NK-92 treated with Interleukin-12 subunit alpha and Interleukin-12 subunit beta, amount 100 ng/mL, for 24 hours (cell line): Measurements from ENCODE around the gene BAIAP2L2.
A peak's percentile ranks its signal among the peaks of the same experiment; 100 is the strongest.

Source experiments
- DNase-seq: peaks from one replicate; lab custom pipeline; 2025; lab: John Stamatoyannopoulos, UW

The BAIAP2L2 gene

DNA sequence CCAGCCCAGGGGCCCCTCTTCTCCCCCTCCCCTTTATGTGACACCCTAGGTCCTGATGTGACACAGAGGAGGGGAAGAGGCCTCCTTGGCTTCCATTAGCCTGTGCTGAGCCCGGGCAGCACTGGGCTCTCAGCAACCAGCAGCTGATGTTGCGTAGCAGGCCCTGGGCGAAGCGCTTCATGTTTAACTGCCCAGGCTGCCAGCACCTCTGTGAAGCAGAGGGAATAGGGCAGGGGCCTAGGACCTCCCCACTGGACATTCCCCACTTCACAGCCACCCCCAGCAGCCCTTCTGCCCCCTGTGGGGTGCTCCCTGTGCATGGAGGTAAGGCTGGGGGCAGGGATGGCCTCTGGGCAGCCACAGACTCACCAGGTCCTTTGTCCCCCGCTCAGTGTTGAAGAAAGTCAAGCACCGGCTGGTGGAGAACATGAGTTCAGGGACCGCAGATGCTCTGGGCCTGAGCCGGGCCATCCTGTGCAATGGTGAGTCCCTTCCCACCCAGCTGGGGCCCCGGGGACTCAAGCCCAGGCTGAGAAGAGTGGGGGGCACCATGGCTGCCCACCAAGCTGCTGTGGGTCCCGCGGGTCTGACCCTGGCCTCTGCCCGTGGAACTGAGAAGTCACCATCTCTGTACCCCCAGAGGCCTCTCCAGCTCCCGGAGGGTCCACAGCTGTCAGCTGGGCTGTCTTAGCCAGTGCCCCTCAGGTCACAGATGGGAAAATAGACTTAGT lies 41.7 kb downstream of the BAIAP2L2 start:
- no peak for DNase-seq

DNA sequence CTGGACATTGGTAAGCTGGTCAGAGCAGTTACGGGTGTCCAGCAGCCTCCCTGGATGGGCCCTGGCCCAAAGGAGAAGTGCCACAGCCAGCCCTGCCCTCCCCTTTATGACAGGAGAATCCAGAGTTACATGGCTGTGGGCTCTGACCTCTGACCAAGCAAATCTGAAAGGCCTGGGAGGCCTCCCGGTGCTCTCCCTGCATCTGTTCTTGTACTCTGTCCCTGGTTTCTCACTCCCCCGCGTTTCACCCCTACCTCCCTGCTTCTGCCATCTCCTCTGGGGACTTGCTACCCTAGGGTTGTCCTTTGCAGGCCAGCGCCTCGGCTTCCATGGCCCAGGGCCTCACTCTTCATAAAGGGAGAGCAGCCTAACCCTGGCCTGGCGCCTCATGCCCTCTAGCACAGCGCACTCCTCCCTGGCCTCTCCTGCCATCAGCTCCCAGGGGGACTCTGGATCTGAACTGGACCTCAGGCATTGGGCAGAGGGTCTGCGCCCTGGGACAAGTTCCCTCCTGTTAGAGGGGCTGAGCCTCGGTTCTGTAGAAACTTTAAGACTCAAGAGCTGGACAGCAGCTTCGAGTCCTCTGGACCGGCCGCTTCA lies 42.6 kb downstream of the BAIAP2L2 start:
- DNase-seq: no peak

DNA sequence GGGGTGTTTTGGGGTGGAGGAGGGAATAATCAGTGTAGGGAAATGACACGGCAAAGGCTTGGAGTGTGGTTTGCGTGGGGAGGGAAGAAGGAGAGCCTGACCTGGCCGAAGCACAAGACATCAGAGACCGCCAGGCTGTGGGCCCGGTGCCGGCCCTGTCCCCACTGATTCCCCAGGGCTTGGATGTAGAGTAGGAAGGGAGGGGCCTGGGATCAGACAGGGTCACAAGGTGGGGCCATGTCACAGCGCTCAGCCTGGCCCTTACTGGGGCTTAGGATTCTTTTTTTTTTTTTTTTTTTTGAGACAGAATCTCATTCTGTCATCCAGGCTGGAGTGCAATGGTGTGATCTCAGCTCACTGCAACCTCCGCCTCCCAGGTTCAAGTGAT lies 43.5 kb downstream of the BAIAP2L2 start:
- DNase-seq: no peak

DNA sequence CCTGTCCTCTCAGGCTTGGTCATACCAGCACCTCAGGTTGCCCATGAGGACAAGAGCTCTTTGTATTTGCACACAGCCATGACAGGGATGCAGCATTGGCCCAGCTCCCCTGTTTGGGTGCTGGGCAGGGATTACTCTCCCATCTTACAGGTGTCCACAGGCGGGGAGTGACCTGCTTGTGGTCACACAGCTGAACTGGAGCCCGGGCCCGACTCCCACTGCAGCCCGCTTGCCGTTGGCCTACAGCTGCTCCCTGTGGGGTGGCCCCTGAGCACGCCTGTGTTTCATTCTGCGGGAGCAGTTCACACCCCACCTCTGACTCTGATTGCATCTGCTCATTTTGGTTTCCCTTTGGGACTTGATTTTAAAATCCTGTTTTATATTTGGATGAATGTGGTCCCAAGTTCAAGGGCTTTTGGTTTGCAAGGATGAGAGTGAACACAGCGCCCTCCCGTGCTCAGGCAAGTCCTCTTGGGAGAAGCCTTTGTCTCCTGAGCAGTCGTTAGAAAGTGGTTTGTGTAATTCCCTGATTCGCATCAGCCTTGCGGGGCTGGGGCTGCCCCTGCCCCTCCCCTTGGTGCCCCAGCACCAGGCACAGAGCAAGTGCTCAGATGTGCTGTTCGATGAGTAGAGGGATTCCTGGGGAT lies 44.0 kb downstream of the BAIAP2L2 start:
- no peak for DNase-seq

DNA sequence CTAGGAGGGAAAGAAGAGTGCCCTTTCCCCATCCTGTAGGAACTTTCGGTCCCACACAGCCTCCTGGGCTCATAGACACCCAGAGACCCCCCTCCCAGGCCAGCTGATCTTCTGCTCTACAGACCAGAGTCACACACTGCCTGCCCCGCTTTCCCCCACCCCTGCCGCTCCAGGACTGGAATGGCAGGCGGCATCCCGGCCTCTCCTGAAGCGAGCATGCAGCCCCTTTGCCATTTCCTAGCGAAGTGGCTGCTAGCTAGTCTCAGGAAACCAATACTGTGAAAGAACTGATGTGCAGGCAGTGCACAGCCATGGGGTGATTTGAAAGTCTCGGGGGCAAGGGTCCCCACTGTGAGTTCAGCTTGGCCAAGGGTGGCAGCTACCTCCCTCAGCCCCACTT lies 44.9 kb downstream of the BAIAP2L2 start:
- DNase-seq: no peak

DNA sequence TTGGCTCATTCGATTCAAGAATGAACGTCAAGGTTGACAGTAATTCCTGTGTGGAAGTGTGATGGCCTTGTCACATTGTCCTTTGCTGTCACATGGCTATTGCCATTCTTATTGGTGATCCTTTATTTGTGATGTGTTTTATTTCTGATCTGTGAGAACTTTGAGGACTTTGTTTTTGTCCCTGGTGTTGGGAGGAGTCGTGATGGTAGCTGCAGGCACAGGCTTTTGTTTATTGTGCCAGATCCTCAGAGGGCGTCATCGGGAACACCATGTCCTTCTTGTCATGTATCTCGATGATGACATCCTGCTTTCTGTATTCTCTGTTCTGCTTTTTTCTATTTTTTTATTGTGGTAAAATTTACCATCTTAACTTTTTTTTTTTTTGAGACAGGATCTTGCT lies 47.7 kb downstream of the BAIAP2L2 start:
- no peak for DNase-seq

GRCh38 chr22:38056969-38057891 lies 53.3 kb downstream of the BAIAP2L2 start, which contains the start of gene PICK1:
PICK1 (plus strand) TSS chr22:38057404; CDS start chr22:38057810, 406 bp downstream.
- DNase-seq: peak; percentile 72

DNA sequence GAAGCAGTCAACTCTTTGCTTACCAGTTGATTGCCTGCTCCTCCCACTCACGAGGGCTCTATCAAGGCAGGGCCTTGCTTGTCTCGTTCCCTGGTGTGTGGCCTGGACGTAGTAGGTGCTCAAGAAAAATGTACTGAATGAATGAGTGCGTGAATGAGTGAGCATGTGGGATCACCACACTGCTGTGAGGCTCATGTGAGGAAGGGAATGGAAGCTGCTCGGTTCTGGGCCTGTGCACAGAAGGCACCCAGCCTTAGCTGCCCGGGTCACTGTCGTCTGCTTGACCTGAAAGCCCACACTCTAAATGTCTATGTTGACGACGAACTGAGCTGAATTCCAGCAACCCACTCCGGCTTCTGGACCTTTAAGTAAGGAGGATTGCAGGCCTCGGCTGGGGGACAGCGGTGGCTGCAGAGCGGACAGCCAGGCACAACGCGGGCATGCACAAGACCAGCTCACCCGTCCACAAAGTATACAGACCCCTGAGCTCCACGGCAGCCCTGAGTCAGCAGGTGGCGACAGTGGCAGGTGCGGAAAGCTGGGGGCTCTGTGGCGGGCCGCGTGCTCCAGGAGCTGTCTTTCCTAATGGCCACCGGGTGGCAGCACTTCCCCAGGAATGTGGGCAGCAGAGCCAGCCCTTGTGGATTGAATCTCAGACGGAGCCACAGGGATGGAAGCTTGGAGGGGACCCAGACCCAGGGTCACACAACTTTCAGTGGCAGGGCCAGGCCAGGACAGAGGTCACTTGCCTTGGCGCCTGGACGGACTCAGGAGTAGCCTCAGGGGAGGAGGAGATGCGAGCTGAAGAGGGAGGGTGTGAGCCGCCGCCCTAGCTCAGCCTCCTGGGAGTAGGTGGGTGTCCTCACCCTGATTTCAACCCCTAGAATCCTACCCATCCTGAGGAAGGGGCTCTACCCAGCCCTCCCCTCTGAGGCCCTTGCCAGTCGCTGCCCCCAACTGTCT lies 58.3 kb downstream of the BAIAP2L2 start:
- DNase-seq: peak; percentile 59

GRCh38 chr22:38051261-38051660 lies 59.2 kb downstream of the BAIAP2L2 start:
- DNase-seq: no peak

- no peak for DNase-seq
Measured at GRCh38 chr22:38050720-38051119, 59.8 kb downstream of the BAIAP2L2 start.

DNA sequence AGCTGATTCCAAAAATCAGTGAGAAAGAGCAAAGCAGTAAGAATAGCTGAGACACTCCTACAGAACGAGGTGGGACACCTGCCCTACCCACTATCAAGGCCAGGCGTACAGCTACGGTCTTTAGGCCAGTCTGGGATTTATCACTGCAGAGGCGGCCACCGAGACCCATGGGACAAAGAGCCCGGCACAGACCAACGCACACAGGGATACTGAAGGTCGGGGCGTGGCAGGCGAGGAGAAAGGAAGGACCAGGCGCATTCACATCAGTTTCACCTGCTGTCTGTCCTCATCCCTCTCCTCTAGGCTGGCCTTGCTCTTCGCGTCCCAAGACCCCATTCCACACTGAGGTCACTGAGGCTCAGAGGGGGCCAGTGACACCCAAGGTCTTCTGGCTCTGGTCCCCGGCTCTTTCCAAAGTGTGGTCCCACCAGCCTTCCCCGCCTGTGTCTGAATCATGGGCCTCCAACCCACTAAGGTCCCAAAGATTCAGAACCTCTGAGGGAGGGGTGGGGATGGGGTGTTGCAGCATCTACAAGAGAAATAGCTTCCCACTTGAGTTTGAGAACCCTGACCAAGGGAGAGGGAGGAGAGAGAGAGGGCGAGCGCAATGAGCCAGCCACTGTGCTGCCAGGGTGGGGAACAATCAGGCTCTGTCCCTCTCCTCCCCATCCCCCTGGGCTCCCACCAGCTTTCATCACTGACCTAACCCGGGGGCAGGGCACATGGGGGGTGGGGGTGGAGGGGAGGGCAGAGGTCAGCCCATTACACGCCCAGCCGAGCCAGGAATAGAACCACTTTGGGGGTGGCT lies 60.5 kb downstream of the BAIAP2L2 start:
- no peak for DNase-seq

DNA sequence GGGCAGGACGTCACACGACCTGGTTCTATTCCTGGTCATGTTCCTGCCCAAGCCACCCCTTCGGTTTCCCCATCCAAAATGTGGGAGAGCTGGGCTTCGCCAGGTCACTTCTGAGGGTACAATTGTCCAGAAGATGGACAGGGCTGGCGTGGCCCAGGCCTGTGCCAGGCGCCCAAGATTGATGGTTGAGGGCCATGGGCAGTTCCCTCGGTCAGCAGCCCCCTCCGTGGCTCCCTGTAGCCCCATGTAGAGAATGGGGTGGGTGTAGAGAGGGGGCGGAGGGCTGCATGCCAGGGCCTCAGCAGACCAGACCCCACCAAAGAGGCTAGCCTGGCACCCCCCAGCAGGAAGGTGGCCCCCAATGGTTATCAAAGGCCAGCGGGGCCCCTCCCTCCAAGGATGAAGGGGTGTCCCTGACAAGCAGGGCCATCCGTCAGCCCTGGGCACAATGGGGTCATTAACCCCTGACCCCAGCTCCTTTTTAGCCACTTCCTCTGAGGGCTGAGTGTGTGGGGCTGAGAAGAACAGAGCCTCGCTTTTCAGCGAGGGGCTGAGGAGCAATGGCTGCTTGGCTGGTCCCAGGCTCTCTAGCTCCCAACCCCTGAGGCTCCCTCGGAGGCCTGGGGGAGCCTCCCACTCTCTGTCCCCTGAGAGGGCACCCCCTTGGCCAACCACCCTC lies 64.3 kb downstream of the BAIAP2L2 start:
- no peak for DNase-seq

GRCh38 chr22:38043151-38044039 lies 67.1 kb downstream of the BAIAP2L2 start:
- DNase-seq: no peak

DNA sequence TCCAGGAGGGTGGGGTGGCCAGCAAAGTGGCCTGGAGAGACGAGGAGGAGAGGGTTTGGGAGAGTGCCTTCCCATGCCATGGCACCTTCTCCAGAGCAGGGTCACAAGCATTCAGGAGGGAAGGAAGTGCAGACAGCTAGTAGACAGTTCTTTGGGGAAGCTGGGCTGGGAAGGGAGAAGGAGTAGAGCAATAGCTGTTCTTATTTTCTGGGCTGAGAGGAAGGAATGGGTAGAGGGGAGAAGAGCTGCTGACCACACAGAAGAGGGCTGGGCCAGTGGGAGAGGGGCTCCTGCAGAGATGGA lies 68.0 kb downstream of the BAIAP2L2 start:
- DNase-seq: no peak

- no peak for DNase-seq
Measured at GRCh38 chr22:38041760-38042487, 68.6 kb downstream of the BAIAP2L2 start.

DNA sequence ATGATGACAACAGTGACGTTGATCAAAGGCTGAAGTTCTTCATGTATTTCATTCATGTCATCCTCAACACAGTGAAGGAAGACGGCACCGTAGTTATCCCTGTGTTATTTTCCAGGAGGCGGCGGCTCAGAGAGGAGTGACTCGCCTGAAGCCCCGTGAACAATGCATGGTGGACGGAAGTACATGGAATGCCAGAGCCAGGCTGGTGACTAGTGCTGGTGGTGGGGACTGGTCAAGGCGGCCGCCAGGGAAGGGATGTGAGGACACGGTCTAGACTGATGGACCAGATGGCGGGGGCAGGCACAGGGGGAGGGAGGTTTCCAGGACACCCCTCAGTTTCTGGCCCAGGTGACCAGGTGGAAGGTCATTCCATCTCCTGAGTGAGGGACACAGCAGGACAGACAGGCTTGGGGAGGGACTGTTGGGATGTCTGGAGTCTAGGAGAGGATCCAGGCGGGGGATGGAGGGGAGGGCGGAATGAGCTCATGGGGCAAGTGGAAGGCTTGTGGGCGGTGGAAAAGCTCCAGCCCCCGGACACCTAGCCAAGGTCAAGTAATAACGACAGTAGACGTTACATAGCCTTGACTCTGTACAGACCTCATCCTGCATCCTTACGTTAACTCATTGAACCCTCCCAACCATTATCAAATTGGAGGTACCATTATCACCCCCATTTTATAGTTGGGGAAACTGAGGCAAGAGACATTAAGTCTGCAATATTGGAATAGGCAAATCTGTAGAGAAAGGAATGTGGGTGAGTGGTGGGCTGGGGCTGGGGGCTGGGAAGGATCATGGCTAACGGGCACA lies 69.3 kb downstream of the BAIAP2L2 start:
- no peak for DNase-seq
